ENCODE measurements around the gene PRKCA.

Gene PRKCA

GRCh38 chr17:66634193-66634592, 331.8 kb downstream of the PRKCA start:
- Histone ChIP-seq H3K9ac (ENCODE audit: low read length) (no peak overlapping the region), H3K27ac (ENCODE audit: low read depth, low read length) (no peak overlapping the region), H3K36me3 (ENCODE audit: insufficient read depth, low read length) (no peaks in the 10 kb centered on the region), H3K27me3 (ENCODE audit: control insufficient read depth in 1 of 2, insufficient read depth in 2 of 2, low read length in 2 of 2) (no peaks in the 10 kb centered on the region), H3K4me1 (ENCODE audit: insufficient read depth, low read length) (peaks cover 25% of the 10 kb centered on the region), H3K4me3 (ENCODE audit: low read depth in 1 of 2, low read length in 2 of 2) (no peak overlapping the region), H3K9me3 (ENCODE audit: low read length) (no peaks in the 10 kb centered on the region)

DNA sequence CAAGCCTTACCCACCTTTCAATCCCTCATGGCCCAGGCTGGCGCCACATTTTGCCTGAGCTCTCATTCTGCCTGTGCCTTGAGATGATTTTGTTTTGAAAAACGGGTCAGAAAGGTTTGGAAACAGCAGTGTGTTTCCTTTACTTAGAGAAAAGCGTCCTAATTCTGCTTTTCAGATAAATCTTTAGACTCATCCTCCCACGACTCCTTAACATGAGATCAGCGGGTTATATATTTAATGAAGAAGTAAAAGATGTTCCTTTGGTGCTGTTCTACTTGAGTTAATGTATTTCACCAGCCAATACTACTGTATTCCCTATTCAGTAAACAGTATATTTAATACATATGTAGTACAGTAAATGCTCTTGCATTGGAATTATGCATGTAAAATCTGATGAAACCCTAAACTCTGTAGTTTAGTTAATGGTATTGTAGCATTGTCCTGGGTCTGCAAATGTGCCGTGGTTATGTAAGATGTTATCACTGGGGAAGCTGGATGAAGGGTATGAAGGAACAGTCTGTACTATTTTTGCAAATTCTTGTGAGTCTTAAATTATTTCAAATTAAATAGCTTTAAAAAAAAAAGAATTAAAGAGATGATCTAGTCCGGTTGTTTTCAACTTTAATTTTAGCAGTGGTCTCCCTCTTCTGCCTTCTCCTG, 333.1 kb downstream of the PRKCA start:
- Histone ChIP-seq H3K4me3 (ENCODE audit: low read depth in 1 of 2, low read length in 2 of 2) (no peak overlapping the region), H3K27ac (ENCODE audit: low read depth, low read length) (no peak overlapping the region)

GRCh38 chr17:66636111-66636510, 333.7 kb downstream of the PRKCA start:
- H3K9ac ChIP-seq (ENCODE audit: low read length) = no peak overlapping the region
- H3K36me3 ChIP-seq (ENCODE audit: insufficient read depth, low read length) = no peaks in the 10 kb centered on the region
- H3K4me1 ChIP-seq (ENCODE audit: insufficient read depth, low read length) = peaks cover 10% of the 10 kb centered on the region
- no peak overlapping the region for H3K4me3 ChIP-seq (ENCODE audit: low read depth in 1 of 2, low read length in 2 of 2)
- no peak overlapping the region for H3K27ac ChIP-seq (ENCODE audit: low read depth, low read length)
- H3K27me3 ChIP-seq (ENCODE audit: control insufficient read depth in 1 of 2, insufficient read depth in 2 of 2, low read length in 2 of 2) = no peaks in the 10 kb centered on the region
- no peaks in the 10 kb centered on the region for H3K9me3 ChIP-seq (ENCODE audit: low read length)

More for the DNA sequence above, 333.1 kb downstream of the PRKCA start:
- peaks cover 14% of the 10 kb centered on the region for H3K4me1 ChIP-seq (ENCODE audit: insufficient read depth, low read length)
- no peaks in the 10 kb centered on the region for H3K27me3 ChIP-seq (ENCODE audit: control insufficient read depth in 1 of 2, insufficient read depth in 2 of 2, low read length in 2 of 2)
- no peaks in the 10 kb centered on the region for H3K36me3 ChIP-seq (ENCODE audit: insufficient read depth, low read length)
- H3K9me3 ChIP-seq (ENCODE audit: low read length) = no peaks in the 10 kb centered on the region
- H3K9ac ChIP-seq (ENCODE audit: low read length) = no peak overlapping the region

DNA sequence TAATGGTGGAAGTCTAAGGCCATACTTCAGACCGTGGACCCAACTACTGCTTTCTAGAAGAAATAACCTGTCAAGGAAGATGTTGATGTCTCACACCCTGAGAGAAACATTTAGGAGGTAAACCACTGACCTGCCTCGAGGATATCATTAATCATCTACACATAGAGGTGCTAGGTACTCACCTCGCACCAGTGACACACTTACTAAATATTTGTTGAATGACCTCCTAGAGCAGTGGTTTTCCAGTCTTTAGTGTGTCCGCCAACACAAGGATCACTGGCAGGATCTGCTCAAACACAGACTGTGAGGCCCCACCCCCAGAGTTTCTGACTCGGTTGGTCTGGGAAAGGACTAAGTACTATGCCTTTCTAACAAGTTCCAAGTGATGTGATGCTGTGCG, 335.1 kb downstream of the PRKCA start:
- Histone ChIP-seq H3K4me3 (ENCODE audit: low read depth in 1 of 2, low read length in 2 of 2) (no peak overlapping the region), H3K9ac (ENCODE audit: low read length) (no peak overlapping the region), H3K9me3 (ENCODE audit: low read length) (no peaks in the 10 kb centered on the region), H3K36me3 (ENCODE audit: insufficient read depth, low read length) (peaks cover 7% of the 10 kb centered on the region), H3K27me3 (ENCODE audit: control insufficient read depth in 1 of 2, insufficient read depth in 2 of 2, low read length in 2 of 2) (no peaks in the 10 kb centered on the region), H3K4me1 (ENCODE audit: insufficient read depth, low read length) (peaks cover 10% of the 10 kb centered on the region), H3K27ac (ENCODE audit: low read depth, low read length) (no peak overlapping the region)

DNA sequence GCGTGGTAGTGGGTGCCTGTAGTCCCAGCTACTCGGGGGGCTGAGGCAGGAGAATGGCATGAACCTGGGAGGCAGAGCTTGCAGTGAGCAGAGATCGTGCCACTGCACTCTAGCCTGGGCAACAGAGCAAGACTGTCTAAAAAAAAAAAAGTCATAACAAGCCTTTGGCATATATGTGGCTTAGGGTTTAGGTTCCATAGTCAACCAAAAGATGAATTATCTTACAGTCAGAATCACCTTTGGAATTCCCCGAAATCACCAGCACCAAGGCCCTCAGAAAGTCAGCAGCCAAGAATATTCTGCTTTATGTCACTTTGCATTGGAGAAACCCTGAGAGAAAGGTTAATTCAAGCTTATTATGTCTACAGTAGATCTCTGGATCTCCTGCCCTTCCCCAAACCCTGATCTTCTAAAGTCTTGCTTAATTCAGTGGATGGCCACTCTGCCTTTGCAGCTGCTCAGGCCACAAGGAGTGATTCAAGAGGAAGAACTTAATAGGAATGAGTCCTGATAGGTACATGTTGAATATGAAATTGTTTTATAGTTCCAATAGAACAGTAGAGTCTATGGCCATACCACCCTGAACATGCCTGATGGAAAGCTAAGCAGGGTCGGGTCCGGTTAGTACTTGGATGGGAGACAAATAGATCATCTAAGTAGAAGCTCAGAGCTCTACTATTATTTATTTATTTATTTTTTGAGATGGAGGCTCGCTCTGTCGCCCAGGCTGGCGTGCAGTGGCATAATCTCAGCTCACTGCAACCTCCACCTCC, 336.5 kb downstream of the PRKCA start:
- Histone ChIP-seq H3K36me3 (ENCODE audit: insufficient read depth, low read length) (peaks cover 7% of the 10 kb centered on the region), H3K27ac (ENCODE audit: low read depth, low read length) (no peak overlapping the region), H3K9ac (ENCODE audit: low read length) (no peak overlapping the region), H3K9me3 (ENCODE audit: low read length) (no peaks in the 10 kb centered on the region), H3K4me3 (ENCODE audit: low read depth in 1 of 2, low read length in 2 of 2) (no peak overlapping the region), H3K4me1 (ENCODE audit: insufficient read depth, low read length) (peaks cover 20% of the 10 kb centered on the region), H3K27me3 (ENCODE audit: control insufficient read depth in 1 of 2, insufficient read depth in 2 of 2, low read length in 2 of 2) (no peaks in the 10 kb centered on the region)

DNA sequence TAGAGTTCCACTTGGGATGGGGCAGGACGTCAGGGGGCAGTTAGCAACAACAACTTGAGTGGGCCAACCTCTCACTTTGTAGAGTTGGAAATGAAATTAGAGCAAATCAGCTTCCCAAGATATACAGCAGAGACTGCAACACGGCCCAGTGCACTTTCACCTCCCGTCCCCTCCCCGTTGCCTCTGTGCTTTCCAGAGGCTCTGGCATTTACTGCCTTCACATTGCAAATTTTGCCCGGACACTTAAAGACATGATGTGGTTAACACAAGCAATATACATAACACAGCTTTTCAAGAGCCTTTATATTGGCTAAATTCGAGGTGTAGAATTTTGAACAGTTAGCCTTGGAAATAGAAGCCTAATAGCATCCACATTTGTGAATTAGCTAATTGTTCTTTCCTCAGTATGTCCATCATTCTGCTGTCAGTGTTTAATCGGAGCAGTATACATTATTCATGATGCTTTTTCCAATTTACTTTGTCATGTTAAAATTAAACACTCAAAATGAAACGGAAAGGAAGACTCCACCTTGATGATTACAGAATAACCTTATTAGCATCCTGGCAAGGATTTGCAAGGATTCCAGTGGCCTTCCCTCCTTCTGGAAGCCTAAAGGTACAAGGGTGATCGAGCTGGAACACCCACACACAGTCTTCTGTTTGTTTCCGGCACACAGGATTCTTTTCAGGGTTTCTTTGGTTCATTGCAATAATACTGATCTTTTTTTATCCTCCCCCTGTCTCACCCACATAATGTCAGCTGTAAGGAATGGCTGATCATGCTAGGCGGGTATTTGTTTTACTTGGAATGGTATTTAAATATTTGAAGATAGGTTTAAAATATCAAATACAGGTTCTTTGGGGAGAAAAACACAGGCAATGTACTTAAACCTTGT, 341.6 kb downstream of the PRKCA start:
- Histone ChIP-seq H3K4me1 (ENCODE audit: insufficient read depth, low read length) (peaks cover 14% of the 10 kb centered on the region), H3K36me3 (ENCODE audit: insufficient read depth, low read length) (peaks cover 25% of the 10 kb centered on the region), H3K9me3 (ENCODE audit: low read length) (no peaks in the 10 kb centered on the region), H3K4me3 (ENCODE audit: low read depth in 1 of 2, low read length in 2 of 2) (no peak overlapping the region), H3K9ac (ENCODE audit: low read length) (no peak overlapping the region), H3K27me3 (ENCODE audit: control insufficient read depth in 1 of 2, insufficient read depth in 2 of 2, low read length in 2 of 2) (no peaks in the 10 kb centered on the region), H3K27ac (ENCODE audit: low read depth, low read length) (no peak overlapping the region)

GRCh38 chr17:66645259-66645658, 342.8 kb downstream of the PRKCA start:
- Histone ChIP-seq H3K4me1 (ENCODE audit: insufficient read depth, low read length) (peaks cover 14% of the 10 kb centered on the region), H3K36me3 (ENCODE audit: insufficient read depth, low read length) (peaks cover 25% of the 10 kb centered on the region), H3K9me3 (ENCODE audit: low read length) (no peaks in the 10 kb centered on the region), H3K4me3 (ENCODE audit: low read depth in 1 of 2, low read length in 2 of 2) (no peak overlapping the region), H3K9ac (ENCODE audit: low read length) (no peak overlapping the region), H3K27ac (ENCODE audit: low read depth, low read length) (no peak overlapping the region), H3K27me3 (ENCODE audit: control insufficient read depth in 1 of 2, insufficient read depth in 2 of 2, low read length in 2 of 2) (no peaks in the 10 kb centered on the region)

GRCh38 chr17:66647391-66647983, 345.1 kb downstream of the PRKCA start:
- H3K27ac ChIP-seq (ENCODE audit: low read depth, low read length) = no peak overlapping the region
- H3K27me3 ChIP-seq (ENCODE audit: control insufficient read depth in 1 of 2, insufficient read depth in 2 of 2, low read length in 2 of 2) = no peaks in the 10 kb centered on the region
- no peak overlapping the region for H3K4me3 ChIP-seq (ENCODE audit: low read depth in 1 of 2, low read length in 2 of 2)
- H3K36me3 ChIP-seq (ENCODE audit: insufficient read depth, low read length) = peaks cover 18% of the 10 kb centered on the region
- no peaks in the 10 kb centered on the region for H3K9me3 ChIP-seq (ENCODE audit: low read length)
- peaks cover 24% of the 10 kb centered on the region for H3K4me1 ChIP-seq (ENCODE audit: insufficient read depth, low read length)
- H3K9ac ChIP-seq (ENCODE audit: low read length) = no peak overlapping the region

DNA sequence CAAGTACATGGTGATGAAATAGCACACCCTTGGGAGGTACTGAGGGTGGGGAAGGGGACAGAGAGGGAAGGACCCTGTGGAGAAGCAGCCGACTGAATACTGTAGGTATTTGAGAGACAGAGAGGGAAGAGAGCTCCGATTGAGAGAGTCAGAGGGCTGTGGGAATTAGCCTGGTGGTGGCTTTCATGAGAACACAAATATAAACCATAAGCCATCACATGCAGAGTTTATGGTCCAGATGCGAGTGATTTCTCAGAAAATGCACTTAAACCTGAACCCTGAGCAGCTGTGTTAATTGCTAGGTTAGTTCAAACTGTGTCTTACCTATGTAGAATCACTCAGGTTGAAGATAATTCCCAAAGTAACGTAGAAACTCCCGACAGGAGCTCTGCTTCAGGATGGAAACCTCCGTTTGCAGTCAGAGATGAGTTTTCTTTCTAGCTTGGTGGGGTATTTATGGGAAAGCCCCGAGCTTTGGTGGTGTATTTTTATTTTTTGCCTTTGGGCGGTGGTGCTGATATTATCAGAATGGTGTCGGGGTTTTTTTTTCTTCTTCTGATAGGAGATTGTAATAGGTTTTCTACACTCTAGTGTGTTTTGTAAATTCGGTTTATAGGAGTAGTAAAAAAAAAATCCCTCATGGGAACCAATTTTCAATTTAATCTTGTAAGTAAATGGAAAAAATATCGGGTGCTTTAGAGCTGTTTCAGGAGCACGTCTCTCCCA, 347.6 kb downstream of the PRKCA start:
- Histone ChIP-seq H3K4me1 (ENCODE audit: insufficient read depth, low read length) (peaks cover 16% of the 10 kb centered on the region), H3K9me3 (ENCODE audit: low read length) (no peaks in the 10 kb centered on the region), H3K9ac (ENCODE audit: low read length) (no peak overlapping the region), H3K27ac (ENCODE audit: low read depth, low read length) (no peak overlapping the region), H3K4me3 (ENCODE audit: low read depth in 1 of 2, low read length in 2 of 2) (no peak overlapping the region), H3K27me3 (ENCODE audit: control insufficient read depth in 1 of 2, insufficient read depth in 2 of 2, low read length in 2 of 2) (no peaks in the 10 kb centered on the region), H3K36me3 (ENCODE audit: insufficient read depth, low read length) (peaks cover 18% of the 10 kb centered on the region)

- Histone ChIP-seq H3K36me3 (ENCODE audit: insufficient read depth, low read length) (peaks cover 15% of the 10 kb centered on the region), H3K27me3 (ENCODE audit: control insufficient read depth in 1 of 2, insufficient read depth in 2 of 2, low read length in 2 of 2) (no peaks in the 10 kb centered on the region), H3K27ac (ENCODE audit: low read depth, low read length) (no peak overlapping the region), H3K9ac (ENCODE audit: low read length) (no peak overlapping the region), H3K4me1 (ENCODE audit: insufficient read depth, low read length) (peaks cover 16% of the 10 kb centered on the region), H3K4me3 (ENCODE audit: low read depth in 1 of 2, low read length in 2 of 2) (no peak overlapping the region), H3K9me3 (ENCODE audit: low read length) (no peaks in the 10 kb centered on the region)
These were observed 348.1 kb downstream of the PRKCA start for GRCh38 chr17:66650544-66650877.
